ENCODE results near the gene E2F4.

Gene E2F4

GRCh38 chr16:67245674-67246080 lies 53.7 kb downstream of the E2F4 start:
- FAIRE-seq (no peak), DNase-seq (ENCODE audit: extremely low spot score, insufficient read length, low read depth) (no peak)

- DNase-seq (ENCODE audit: extremely low spot score, insufficient read length, low read depth) (no peak), FAIRE-seq (peak; percentile 67)
These were observed 54.3 kb downstream of the E2F4 start for GRCh38 chr16:67246081-67246755.

DNA sequence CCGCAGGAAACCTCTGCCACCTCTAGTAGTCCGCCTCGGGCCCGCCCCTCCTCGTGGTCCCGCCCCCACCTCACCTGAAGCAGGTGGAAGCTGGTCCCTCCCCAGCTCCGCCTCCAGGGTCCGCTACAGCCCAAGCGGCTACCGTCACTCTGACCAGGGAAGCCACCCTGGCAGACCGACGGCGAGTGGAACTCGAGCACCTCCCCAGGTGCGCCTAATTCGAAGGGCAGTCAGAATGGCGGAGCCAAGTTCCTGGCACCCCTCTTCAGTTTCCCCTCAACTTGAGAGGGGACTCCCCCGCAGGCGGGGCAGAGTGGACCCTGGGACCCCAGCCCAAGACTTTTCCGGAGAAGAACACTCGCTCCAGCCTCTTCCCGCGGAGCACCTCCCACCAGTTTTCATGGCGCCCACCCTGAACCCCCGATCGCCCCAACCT lies 54.8 kb downstream of the E2F4 start:
- no peak for DNase-seq (ENCODE audit: extremely low spot score, insufficient read length, low read depth)
- no peak for FAIRE-seq

DNA sequence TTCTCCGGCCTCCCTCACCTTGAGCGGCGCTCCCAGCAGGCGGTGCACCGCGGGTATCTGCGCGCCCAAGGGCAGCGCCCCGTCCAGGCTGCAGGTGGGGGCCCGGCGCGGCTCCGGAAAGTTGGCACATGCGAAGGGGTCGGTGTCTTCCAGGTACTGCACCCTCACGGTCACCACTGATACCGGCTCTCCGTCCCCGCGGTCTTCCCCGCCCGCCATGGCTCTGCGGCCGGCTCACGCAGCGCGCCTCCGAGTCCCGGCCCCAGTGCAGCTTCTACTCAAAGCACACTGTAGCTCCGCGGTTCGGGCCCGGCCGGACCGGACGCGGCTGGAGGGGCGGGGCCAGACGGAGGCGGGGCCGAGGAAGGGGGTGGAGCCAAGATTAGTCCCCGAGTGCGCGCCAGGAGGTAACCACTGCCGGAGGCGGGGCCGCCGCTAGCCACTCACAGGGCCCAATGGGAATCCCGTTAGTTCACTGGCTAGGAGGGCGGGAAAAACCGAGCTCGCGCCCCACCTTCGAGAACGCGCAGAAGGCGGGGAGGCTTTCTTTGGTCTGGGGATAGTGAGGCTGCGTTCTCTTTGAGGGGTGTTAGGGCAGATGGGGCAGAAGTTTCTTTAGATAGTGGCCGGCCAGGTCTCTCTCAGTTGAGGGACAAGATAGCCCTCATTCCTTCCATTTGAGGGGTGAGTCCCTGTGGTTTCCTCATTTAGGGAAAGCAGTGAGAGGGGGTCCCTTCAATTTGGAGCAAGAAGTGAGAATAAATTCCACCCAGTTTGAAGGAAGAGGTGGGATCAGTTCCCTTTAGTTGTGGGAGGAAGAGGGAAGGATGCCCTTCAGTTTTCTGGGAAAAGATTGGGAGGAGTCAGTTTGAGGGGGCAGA lies 55.5 kb downstream of the E2F4 start, which contains the start of gene FHOD1:
TSS of gene FHOD1 (minus strand) at position 290 of the 881 bp plus-strand sequence. CDS start at position 219, 71 bp downstream.
- DNase-seq (ENCODE audit: extremely low spot score, insufficient read length, low read depth) (peak; percentile 93), FAIRE-seq (peak; percentile 96)

DNA sequence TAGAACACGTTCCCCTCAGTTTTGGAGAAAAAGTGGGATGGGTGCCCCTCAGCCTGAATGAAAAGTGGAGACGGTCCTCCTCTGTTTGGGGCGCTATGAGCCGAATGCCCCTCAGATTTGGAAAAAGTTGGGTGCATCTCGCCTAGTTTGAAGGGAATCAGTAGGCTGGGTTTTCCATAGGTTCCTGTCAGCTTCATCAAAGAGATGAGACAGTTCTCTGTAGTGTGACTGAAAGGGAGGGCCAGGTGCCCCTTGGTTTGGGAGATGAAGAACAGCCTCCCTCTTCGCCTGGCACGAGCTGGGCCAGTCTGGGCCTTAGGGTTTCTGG lies 56.1 kb downstream of the E2F4 start:
- FAIRE-seq (no peak), DNase-seq (ENCODE audit: extremely low spot score, insufficient read length, low read depth) (no peak)
